Endothelial cell of umbilical vein (primary cell): ENCODE measurements around the gene HBZ. TPM values are rescaled to one million over a fixed set of nuclear protein-coding genes. Genes with fewer than 3 reads are reported as not detected.

Experiments
- BruUV-seq: library from RNA; stranded (reverse); fragments of 400-500 nt; replicated peaks from 2 replicates; lab custom pipeline; 2021; lab: Mats Ljungman, UMichigan
- CTCF ChIA-PET: fragments of 300-600, 350-600 bp; sonication (Branson Sonifier 250); formaldehyde crosslinking; loops from one replicate; lab custom pipeline; 2021; ENCODE audit warnings: antibody characterized with exemption, inconsistent platforms; lab: Charles Lee
- POLR2A ChIA-PET: fragments of 300-600, 350-600 bp; sonication (Branson Sonifier 250); formaldehyde crosslinking; loops from one replicate; lab custom pipeline; 2021; ENCODE audit warnings: antibody characterized with exemption, inconsistent platforms; lab: Charles Lee
- DNase-seq: peaks from one replicate; pipeline ENCODE4 v3.0.0-alpha.2; 2011; ENCODE audit warnings: low read depth, low spot score
- FAIRE-seq: peaks from 2 replicates; lab custom pipeline; 2011; peaks lifted over from hg19 to GRCh38; lab: Jason Lieb, UNC
- H2AFZ ChIP-seq: 2 replicates; pipeline ENCODE4 v1.6.0; 2012; ENCODE audit warnings: low read depth, low read length, control low read depth, inconsistent platforms
- H3K27ac ChIP-seq: 2 replicates; pipeline ENCODE4 v1.5.1; 2011; ENCODE audit warnings: low read depth, mild to moderate bottlenecking, control low read depth, low read length, moderate library complexity; ENCODE audit not compliant: insufficient read depth
- H3K27me3 ChIP-seq, 2 experiments: 2 replicates each; pipeline versions ENCODE4 v1.6.0 to v1.6.1; 2011; ENCODE audit warnings: low read length in 2 of 2, mixed read lengths in 1 of 2; ENCODE audit not compliant: control insufficient read depth in 2 of 2, insufficient read depth in 2 of 2
- H3K36me3 ChIP-seq, 2 experiments: 2 replicates in 1 of 2; 3 replicates in 1 of 2; pipeline ENCODE4 v1.5.1; 2011; ENCODE audit warnings: low read length in 2 of 2, mild to moderate bottlenecking in 1 of 2, moderate library complexity in 1 of 2; ENCODE audit not compliant: control insufficient read depth in 2 of 2, insufficient read depth in 2 of 2; ENCODE audit errors: extremely low read depth in 1 of 2
- H3K4me1 ChIP-seq: 3 replicates; pipeline ENCODE4 v1.5.1; 2011; ENCODE audit warnings: mild to moderate bottlenecking, low read length; ENCODE audit not compliant: control insufficient read depth, insufficient read depth; ENCODE audit errors: extremely low read depth
- H3K4me2 ChIP-seq: 2 replicates; pipeline ENCODE4 v1.6.1; 2011; ENCODE audit warnings: low read length, control low read depth, mixed read lengths; ENCODE audit not compliant: insufficient read depth
- H3K4me3 ChIP-seq, 3 experiments: fragments of 200-600 bp in 1 of 3; sonication (generic), shearing (Covaris generic) in 1 of 3; replicated peaks in 1 of 3; 2 replicates each; pipeline ENCODE4 v1.5.1; 2011 to 2016; ENCODE audit warnings: control low read depth in 3 of 3, low read length in 3 of 3, mild to moderate bottlenecking in 2 of 3, inconsistent platforms in 1 of 3, low read depth in 1 of 3, moderate library complexity in 1 of 3; ENCODE audit not compliant: insufficient read depth in 1 of 3
- H3K79me2 ChIP-seq: 2 replicates; pipeline ENCODE4 v1.6.0; 2012; ENCODE audit warnings: low read length, inconsistent platforms; ENCODE audit not compliant: control insufficient read depth, insufficient read depth
- H3K9ac ChIP-seq: replicated peaks from 2 replicates; pipeline ENCODE3; 2011; ENCODE audit warnings: low read length, control low read depth; ENCODE audit not compliant: insufficient read depth; ENCODE audit errors: extremely low read depth
- H3K9me1 ChIP-seq: replicated peaks from 3 replicates; pipeline ENCODE4 v1.6.0; 2011; ENCODE audit warnings: mild to moderate bottlenecking, low read length; ENCODE audit not compliant: control insufficient read depth, insufficient read depth; ENCODE audit errors: extremely low read depth
- H3K9me3 ChIP-seq: replicated peaks from 2 replicates; pipeline ENCODE4 v1.5.1; 2012; ENCODE audit warnings: low read length, inconsistent platforms; ENCODE audit not compliant: control insufficient read depth, insufficient read depth
- H4K20me1 ChIP-seq: replicated peaks from 2 replicates; pipeline ENCODE3; 2011; ENCODE audit warnings: mild to moderate bottlenecking, low read length; ENCODE audit not compliant: control insufficient read depth, insufficient read depth; ENCODE audit errors: extremely low read depth
- EZH2 ChIP-seq: IDR thresholded peaks from 2 replicates; pipeline ENCODE4 v1.6.1; 2012; ENCODE audit warnings: borderline replicate concordance, low read depth, mild to moderate bottlenecking, moderate library complexity, low read length, inconsistent platforms; ENCODE audit not compliant: severe bottlenecking
- FOS ChIP-seq: IDR thresholded peaks from 2 replicates; pipeline ENCODE4 v1.6.1; 2011; ENCODE audit warnings: mild to moderate bottlenecking, low read length, moderate library complexity, borderline replicate concordance; ENCODE audit not compliant: insufficient read depth
- GATA2 ChIP-seq: IDR thresholded peaks from 2 replicates; pipeline ENCODE4 v1.7.0; 2011; ENCODE audit warnings: low read depth, mild to moderate bottlenecking, moderate library complexity, mixed read lengths, low read length; ENCODE audit not compliant: insufficient read length, insufficient read depth
- JUN ChIP-seq: IDR thresholded peaks from 2 replicates; pipeline ENCODE4 v1.6.1; 2011; ENCODE audit warnings: borderline replicate concordance, low read depth; ENCODE audit not compliant: insufficient read length, insufficient read depth
- MYC ChIP-seq: IDR thresholded peaks from one replicate; pipeline ENCODE4 v1.6.1; 2011; ENCODE audit warnings: mild to moderate bottlenecking, low read depth, low read length
- POLR2A ChIP-seq: IDR thresholded peaks from 2 replicates; pipeline ENCODE4 v1.6.1; 2012; ENCODE audit warnings: low read depth, mild to moderate bottlenecking, control low read depth, low read length
- POLR2AphosphoS5 ChIP-seq: IDR thresholded peaks from 2 replicates; pipeline ENCODE4 v1.6.1; 2012; ENCODE audit warnings: low read depth, mild to moderate bottlenecking, control low read depth, low read length, moderate library complexity; ENCODE audit not compliant: insufficient read depth
- dilution Hi-C: fragments of 300-500 bp; cut with MboI; formaldehyde crosslinking; loops from one replicate; pipeline ENCODE4 v1.15.0; 2019; ENCODE audit warnings: low sequenced_read_pairs; ENCODE audit not compliant: extremely low pct_ligation_motif_present
- intact Hi-C: fragments of 100-400 bp; cut with micrococcal nuclease; formaldehyde crosslinking; loops from one replicate; pipeline ENCODE4 v1.10.0; 2022
- polyA plus RNA-seq, 4 experiments: library from polyadenylated mRNA; depleted of rRNA in 3 of 4; stranded (reverse) in 3 of 4; unstranded in 1 of 4; fragments of >200 nt; gene quantifications; 2 replicates each; pipeline versions ENCODE4 v1.2.1 to v1.2.3, GENCODE V29; 2011 to 2012; ENCODE audit warnings: missing spikeins in 1 of 4
- total RNA-seq: library from RNA; stranded (reverse); gene quantifications from 2 replicates; pipeline ENCODE4 v1.2.3, GENCODE V29; 2021
- TF ChIP-seq, protein P1 (sequence below), 2 donors: IDR thresholded peaks; 1 replicate in 1 of 2; 2 replicates in 1 of 2; pipeline ENCODE4 v1.5.1; 2011; ENCODE audit warnings: low read length in 2 of 2, mild to moderate bottlenecking in 2 of 2, moderate library complexity in 2 of 2, control low read depth in 1 of 2, inconsistent platforms in 1 of 2, low read depth in 1 of 2; ENCODE audit not compliant: insufficient read depth in 1 of 2; ENCODE audit errors: extremely low read depth in 1 of 2
- TF ChIP-seq, protein P2 (sequence below): IDR thresholded peaks from 2 replicates; pipeline ENCODE4 v1.6.1; 2011; ENCODE audit not compliant: insufficient read depth, insufficient read length

Gene HBZ
- total and polyA plus RNA-seq, 2 donors (not counting 3 experiments of a cell fraction or from before 2014, with no cell fraction given) = not detected

DNA sequence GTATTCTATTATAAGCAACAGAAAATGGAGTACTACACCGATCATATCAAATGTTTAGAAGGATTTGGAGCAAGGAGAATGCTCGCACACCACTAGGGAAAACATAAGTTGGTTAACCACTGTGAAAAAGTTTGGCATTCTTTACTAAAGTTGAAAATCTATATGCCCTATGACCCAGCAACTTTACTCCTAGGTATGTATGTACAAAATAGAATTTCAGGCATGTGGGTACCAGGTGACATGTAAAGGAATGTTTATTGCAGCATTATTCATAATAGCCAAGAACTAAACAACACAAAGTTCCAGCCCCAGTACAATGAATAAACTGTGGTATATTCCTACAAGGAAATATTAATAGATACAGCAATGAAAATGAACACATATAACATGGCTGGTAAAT lies 5.8 kb upstream of the HBZ start:
- Histone ChIP-seq H3K9ac (no peak overlapping the region), H3K4me2 (no peak overlapping the region), H3K79me2 (no peaks in the 10 kb centered on the region), H3K9me1 (no peaks in the 10 kb centered on the region), H4K20me1 (no peaks in the 10 kb centered on the region), H3K36me3 (no peaks in the 10 kb centered on the region), H2AFZ (no peak overlapping the region), H3K9me3 (no peaks in the 10 kb centered on the region), H3K27ac (no peak overlapping the region), H3K4me1 (no peaks in the 10 kb centered on the region), H3K4me3 (no peak overlapping the region), H3K27me3 (peaks cover 0 to 2% of the 10 kb centered on the region in 2 experiments)
- TF ChIP-seq GATA2 (no peak), JUN (no peak), POLR2AphosphoS5 (no peak), MYC (no peak), FOS (no peak), EZH2 (no peak), POLR2A (no peak)
- TF ChIP-seq, protein P1, sequence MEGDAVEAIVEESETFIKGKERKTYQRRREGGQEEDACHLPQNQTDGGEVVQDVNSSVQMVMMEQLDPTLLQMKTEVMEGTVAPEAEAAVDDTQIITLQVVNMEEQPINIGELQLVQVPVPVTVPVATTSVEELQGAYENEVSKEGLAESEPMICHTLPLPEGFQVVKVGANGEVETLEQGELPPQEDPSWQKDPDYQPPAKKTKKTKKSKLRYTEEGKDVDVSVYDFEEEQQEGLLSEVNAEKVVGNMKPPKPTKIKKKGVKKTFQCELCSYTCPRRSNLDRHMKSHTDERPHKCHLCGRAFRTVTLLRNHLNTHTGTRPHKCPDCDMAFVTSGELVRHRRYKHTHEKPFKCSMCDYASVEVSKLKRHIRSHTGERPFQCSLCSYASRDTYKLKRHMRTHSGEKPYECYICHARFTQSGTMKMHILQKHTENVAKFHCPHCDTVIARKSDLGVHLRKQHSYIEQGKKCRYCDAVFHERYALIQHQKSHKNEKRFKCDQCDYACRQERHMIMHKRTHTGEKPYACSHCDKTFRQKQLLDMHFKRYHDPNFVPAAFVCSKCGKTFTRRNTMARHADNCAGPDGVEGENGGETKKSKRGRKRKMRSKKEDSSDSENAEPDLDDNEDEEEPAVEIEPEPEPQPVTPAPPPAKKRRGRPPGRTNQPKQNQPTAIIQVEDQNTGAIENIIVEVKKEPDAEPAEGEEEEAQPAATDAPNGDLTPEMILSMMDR (IDR thresholded peaks at IDR 0.05; ENCODE audit: extremely low read depth in 1 of 2, insufficient read depth in 1 of 2, low read depth in 1 of 2, low read length in 2 of 2) = no peak
- TF ChIP-seq, protein P2, sequence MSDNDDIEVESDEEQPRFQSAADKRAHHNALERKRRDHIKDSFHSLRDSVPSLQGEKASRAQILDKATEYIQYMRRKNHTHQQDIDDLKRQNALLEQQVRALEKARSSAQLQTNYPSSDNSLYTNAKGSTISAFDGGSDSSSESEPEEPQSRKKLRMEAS = no peak
- intact Hi-C loops = no loop called here
- CTCF ChIA-PET = no interaction called here
- dilution Hi-C loops = no loop called here
- POLR2A ChIA-PET = no interaction called here
- no peak for DNase-seq
- BruUV-seq = no TSS peak
- FAIRE-seq = no peak
